Frontal cortex (tissue), 4 donors: ENCODE data around the gene ABTB1. TPM values are rescaled to one million over a fixed set of nuclear protein-coding genes. Genes with fewer than 3 reads are reported as not detected.
"Not testable (repeated sequence)": the region's sequence is repeated elsewhere in the genome, so short reads cannot be mapped to it uniquely, and the experiment has no call there.

Experiments used
- DNase-seq, 2 donors: peaks; one replicate each; pipeline ENCODE4 v3.0.0; 2012; ENCODE audit warnings: low spot score in 2 of 2
- FAIRE-seq: peaks from 2 replicates; lab custom pipeline; 2012; peaks lifted over from hg19 to GRCh38; lab: Jason Lieb, UNC
- total RNA-seq: library from RNA; depleted of rRNA; stranded (reverse); fragments of >200 nt; gene quantifications from one replicate; pipeline ENCODE4 v1.2.3, GENCODE V29; 2014
- donor health status: control.
- donor health status: control.
- donor health status: control.

Gene ABTB1
- total RNA-seq, 1 donor from 2014 or later, result 6.5 TPM

DNA sequence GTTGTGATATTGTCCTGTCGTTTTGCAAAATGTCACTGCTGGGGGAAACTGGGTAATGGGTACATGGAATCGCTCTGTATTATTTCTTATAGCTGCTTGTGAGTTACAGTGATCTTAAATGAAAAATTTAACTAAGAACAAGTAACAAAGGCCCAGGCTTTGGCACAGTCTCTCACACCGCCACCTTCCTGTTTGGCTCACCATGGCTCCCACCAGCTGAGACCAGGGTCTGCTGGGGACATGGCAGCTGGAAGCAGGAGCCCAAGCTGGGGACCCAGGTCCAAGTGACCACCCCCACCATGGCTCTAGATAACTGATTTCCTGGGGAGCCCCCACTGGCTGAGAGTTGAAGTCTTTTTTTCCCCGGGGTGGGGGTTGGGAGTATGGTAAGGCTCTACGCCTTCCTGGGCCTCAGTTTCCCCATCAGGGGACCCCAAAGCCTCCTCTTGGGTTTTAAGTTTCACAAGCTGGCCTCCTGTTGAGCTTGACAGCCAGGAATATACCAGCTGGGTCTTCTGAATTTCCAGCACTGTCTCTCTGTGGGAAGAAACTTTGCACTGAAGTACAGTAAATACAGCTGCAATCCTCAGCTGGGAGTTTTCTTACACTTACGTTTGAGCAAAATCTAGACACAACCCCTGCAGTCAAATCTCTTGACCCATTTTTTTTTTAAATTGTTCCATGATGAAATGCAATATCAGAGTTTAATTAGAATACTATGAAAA is 26.1 kb downstream of the ABTB1 start:
- DNase-seq, result no peak
- FAIRE-seq, result no peak

DNA sequence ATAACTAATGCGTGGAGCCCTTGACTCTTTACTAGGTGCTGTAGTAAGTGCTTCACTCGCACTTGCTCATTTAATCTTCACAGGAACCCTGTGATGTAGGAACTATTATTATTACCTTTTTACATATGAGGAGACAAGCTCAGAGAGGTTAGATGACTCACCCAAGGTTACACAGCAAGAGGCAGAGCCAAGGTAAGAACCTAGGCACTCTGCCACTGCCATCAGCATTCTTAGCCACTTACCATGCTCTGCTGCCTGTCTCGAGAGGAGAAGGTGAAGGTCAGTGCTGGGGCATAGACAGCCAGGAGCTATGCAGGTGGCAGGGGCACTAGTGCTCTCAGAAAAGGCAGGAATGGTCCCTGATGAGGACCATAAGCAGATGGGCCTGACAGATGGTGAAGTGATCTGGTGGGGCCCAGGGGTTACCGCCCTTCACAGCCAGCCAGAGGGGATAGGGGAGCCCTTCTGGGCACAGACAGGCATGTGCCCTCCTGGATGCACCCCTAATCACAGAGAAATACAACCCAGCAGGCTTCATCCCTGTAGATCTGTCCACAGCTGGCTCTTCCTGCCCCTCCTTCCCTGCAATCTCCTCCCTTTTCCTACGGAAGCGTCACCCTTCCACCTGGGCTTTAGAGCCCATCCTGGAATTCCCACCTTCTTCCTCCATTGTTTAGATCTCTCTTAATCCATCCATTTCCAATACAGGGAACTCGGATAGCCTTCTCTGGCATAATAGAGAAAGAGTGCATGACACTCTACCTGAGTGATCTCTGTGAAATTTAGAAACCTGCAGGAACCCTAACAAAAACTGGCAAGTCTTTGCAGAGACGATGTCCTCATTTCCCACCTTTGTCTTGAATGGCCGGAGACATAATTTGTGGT is 26.9 kb downstream of the ABTB1 start:
- FAIRE-seq, result no peak
- no peak for DNase-seq

GRCh38 chr3:127700406-127700805 is 27.7 kb downstream of the ABTB1 start:
- no peak for FAIRE-seq
- no peak for DNase-seq

GRCh38 chr3:127701280-127701911 is 28.6 kb downstream of the ABTB1 start:
- FAIRE-seq, result no peak

DNA sequence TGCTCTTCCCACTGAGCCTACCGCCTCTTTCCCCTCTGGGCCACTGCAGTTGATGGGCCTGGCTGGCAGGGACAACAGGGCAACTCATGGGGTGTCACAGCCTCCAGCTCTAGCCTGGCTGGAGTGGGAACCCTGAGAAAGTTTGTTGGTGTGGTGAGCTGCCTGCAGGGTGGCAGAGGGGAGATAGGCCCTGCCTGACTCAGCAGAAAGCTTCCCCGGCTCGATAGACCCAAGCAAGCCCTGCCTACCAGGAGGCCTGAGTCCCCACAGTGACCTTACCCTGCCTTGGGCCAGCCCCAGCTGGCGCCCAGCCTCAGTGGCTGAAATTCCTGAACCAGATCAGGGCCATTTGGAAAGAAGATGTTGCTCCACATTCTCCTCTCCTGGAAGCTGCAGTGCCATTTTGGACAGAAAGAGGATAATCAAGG is 29.4 kb downstream of the ABTB1 start:
- DNase-seq, result no peak
- FAIRE-seq, result no peak

More at GRCh38 chr3:127701280-127701911, 28.6 kb downstream of the ABTB1 start:
- DNase-seq, result no peak

DNA sequence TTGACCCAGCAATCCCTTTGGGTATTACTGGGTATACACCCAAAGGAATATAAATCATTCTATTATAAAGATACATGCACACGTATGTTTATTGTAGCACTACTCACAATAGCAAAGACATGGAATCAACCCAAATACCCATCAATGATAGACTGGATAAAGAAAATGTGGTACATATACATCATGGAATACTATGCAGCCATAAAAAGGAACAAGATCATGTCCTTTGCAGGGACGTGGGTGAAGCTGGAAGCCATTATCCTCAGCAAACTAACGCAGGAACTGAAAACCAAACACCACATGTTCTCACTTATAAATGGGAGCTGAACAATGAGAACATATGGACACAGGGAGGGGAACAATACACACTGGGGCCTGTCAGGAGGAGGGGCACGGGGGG is 32.1 kb downstream of the ABTB1 start:
- FAIRE-seq, DNase-seq: not testable (repeated sequence)

DNA sequence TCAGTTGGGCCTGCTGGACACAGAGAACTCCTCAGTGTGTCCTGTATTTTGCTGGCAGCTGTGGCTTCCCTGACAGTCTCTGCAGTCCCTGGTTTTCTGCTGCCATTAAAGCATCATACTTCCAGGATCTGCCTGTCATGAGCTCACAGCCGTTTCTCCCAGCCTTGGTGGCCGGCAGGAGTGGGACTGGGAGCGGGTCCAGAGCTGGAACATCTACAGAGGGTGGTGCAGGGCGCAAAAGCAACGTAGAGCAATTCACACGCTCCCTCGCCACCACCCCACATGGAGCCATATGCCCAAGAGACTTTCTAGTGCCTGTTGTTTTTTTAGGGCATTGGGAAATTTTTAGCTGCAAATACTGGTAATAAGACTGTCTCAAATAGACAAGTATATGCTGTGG is 33.6 kb downstream of the ABTB1 start:
- DNase-seq (no peak), FAIRE-seq (no peak)

- FAIRE-seq, result no peak
- no peak for DNase-seq
Observed at GRCh38 chr3:127706785-127707351, 34.1 kb downstream of the ABTB1 start.

- no peak for DNase-seq
Observed at GRCh38 chr3:127707851-127708411, 35.2 kb downstream of the ABTB1 start.

GRCh38 chr3:127708837-127709236 is 36.1 kb downstream of the ABTB1 start:
- no peak for FAIRE-seq
- DNase-seq, result no peak

More at GRCh38 chr3:127707851-127708411, 35.2 kb downstream of the ABTB1 start:
- FAIRE-seq, result no peak

DNA sequence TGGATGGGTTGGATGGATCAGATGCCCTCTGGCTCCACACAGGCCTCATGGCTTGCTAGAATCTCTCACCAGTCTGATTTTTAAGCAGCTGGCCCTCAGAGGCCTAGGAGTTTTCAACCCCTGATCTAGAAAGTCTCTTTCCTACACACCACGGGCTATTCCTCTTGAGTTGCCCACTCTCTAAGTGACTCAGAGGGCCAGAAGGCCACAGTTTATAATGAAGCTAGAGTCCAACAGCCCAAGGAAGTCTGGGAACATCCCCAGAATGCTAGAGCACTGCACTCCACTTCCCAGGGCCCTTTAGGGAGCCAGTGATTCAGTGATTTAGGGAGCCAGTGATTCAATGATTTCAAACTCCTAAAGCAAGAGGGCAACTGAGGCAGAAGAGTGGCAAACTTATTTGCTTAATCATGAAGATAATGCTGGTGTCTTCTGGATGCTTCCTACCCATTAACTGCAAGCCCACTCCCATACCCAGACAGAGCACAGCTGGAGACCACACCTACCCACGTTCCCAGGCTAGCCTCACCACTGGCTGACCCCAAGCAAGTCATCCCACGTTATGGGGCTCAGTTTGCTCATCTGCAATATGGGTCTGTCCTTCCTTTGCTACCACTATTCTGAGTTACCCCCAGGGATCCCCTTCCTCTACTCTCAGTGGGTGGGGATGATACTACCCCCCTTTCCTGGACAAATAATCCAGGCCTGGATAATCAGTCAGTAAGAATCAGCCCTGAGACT is 36.7 kb downstream of the ABTB1 start:
- FAIRE-seq (no peak), DNase-seq (no peak)

DNA sequence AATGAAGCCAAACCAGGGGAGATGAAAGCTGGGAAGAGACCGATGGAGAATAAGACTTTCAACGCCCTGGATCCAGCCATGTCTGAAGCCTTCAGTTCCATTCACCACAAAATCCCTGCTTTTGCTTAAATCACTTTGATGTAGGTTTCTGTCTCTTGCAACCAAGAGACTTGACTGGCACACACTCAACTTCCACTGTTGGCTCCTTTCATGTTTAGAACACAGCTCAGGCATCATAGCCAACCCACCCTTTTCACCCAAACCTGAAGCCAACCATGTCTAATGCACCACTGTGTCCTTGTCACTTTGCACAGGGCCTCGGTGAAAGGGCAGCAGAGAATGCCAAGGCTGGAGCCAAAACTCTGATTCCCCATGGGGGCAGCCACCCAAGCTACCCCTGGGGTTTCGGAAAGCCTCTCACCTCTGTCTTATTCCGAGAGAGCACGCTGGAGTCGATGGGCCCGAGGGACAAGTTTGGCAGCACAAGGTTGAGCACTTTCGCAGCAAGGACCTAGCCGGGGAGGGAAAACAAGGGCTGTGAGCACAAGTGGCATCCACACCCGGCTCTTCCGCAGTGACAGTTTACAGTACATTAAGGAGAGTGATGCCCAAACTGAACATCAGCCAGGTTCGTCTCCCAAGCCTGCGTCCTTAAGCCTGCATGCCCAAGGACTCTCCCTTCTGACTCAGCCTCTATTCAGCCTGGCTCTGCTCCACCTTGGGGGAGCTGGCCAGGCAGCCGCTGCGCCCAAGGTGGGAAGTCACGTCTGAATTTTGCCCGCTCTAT is 37.6 kb downstream of the ABTB1 start:
- FAIRE-seq (no peak), DNase-seq (no peak)

DNA sequence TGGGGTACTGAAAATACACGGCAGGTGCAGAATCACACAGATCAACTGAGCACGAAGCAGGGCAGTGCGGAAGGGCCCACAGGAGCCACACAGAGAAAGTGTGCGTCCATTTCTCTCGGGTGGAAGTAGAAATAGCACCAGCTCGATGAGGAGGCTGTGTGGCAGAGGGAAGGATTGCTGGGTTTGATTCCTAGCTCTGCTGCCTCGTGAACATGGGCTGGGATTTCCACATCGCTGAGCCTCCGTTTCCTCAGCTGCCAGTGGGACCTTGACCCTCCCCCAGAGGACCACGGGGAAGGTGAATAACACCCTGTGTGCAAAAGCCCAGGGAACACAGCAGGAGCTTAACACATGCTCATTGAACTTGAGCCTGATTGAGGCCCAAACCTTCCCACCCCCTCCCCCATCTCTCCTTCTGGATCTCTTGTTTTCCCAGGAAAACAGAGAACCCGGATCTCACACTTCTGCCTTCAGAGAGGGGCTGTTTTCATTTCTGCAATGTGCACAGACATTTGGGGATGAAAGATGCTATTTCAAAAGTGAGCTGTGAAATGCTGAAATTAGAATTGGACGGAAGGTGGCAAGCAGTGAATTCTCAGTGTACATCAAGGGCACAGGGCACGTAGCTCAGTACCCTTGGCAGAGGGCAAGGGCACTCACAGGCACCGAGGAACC is 38.4 kb downstream of the ABTB1 start:
- FAIRE-seq (no peak), DNase-seq (no peak)

- DNase-seq (no peak), FAIRE-seq (no peak)
Observed at GRCh38 chr3:127711896-127712295, 39.1 kb downstream of the ABTB1 start.

DNA sequence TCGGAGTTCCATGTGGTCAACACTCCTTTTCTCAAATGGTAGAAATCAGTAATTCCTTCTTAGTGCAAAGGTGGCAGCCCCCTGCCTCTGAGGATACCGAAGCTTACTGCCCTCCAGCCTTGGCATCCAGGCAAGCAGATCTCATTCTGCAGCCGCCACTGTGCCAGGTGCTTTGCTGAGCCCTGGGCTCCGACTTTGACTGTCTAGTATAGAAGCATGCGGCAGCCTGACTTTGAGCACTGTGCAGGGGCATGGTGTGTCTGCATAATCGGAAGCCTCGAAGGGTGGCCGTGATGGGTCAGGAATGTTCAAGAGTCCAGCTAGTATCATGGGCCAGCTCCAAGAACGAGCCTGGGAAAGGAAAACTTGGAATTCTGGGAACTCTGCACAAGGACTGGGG is 39.7 kb downstream of the ABTB1 start:
- no peak for DNase-seq
- no peak for FAIRE-seq

DNA sequence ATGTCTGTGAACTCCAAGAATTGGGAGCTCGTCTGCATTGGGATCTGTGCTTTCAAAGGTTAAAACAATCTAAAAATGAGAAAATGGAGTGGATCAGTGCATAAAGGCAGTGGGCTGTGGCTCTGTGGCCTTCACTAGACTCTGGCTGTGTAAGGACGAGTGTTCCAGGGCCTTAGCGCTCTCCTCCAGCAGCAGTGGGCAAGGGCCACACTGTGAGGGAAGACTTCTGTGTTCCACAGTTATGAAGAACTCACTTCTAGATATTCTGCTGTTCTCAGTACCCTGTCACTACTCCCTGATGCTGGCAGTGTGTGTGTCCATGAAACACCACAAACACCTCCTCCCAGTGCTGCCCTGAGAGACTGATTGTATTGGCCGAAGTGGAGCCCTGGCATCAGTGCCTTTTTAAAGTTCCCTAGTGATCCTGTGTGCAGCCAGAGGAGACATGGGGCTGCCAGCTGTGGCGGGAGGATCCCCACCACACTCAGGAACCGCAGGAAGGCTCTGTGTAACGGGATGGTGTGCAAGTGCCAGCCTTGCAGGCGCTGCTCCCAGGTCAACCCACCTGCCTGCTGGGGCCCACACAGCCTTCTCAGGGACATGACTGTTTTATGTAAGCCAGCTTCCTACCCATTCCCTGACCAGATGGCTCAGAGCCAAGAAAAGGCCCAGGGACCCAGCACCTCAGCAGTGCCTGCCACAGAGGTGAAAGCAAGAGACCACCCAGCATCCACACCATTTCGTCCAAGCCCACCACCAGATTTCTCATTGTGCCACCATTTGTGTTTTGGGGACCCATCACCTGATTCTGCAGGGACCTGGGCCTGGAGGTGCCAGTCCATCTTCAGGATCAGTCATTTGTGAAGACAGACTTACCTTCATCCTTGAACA is 40.4 kb downstream of the ABTB1 start:
- FAIRE-seq (no peak), DNase-seq (no peak)

DNA sequence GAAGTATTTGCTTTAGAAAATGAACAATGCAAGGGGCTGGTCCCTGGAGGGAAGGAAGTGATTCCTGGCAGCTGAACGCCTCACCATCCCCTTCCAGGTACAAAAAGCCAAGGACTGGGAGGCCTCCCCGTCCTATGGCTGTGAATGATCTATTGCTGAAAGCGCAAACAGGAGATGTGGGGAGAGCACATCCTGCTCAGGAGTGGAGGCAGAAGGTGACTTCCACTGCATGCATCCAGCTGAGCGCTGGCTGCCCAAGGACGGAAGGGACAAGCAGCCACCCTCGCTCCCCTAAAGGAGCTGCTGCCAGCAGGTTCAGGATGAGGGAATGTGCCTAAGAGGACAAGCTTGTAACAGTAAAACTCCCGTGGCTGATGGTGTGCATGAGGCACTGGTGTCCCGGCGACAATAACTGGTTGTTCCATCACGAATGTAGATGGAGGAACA is 41.4 kb downstream of the ABTB1 start:
- no peak for FAIRE-seq

More for the DNA sequence above, 41.4 kb downstream of the ABTB1 start:
- no peak for DNase-seq
